ENCODE results near the gene C13orf46. TPM values are rescaled to one million over a fixed set of nuclear protein-coding genes. Genes with fewer than 3 reads are reported as not detected.
A peak's percentile ranks its signal among the peaks of the same experiment; 100 is the strongest.
"Not testable (repeated sequence)": the region's sequence is repeated elsewhere in the genome, so short reads cannot be mapped to it uniquely, and the experiment has no call there.

C13orf46 gene
- total RNA-seq, 1 donor from 2014 or later = 0.65 TPM

DNA sequence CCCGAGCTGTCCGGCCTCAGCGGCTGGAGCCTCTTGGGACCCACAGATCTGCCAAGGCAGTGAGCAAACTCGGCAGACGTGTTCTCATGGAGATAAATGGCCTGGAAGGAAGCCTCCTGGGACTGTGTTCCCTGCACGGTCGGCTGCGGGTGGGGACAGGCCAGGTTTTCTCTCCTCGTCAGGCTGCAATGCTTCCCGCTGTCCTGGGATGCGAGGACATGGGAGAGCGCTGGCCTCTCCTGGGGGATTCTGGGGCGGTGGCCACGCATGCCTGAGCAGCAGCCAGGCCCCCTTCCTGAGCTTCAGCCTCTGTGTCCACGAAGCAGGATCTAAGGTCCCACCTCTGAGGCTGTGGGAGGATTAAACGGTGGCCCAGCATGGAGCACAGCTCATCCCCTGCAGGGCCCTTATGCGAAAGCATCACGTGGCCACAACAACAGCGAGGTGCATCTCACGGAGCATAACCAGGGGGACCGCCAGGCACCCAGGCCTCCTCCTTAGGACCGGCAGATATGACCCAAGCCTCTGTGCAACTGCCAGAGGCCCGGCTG, 21.2 kb upstream of the C13orf46 start:
- no peak for DNase-seq (ENCODE audit: low read depth)

DNA sequence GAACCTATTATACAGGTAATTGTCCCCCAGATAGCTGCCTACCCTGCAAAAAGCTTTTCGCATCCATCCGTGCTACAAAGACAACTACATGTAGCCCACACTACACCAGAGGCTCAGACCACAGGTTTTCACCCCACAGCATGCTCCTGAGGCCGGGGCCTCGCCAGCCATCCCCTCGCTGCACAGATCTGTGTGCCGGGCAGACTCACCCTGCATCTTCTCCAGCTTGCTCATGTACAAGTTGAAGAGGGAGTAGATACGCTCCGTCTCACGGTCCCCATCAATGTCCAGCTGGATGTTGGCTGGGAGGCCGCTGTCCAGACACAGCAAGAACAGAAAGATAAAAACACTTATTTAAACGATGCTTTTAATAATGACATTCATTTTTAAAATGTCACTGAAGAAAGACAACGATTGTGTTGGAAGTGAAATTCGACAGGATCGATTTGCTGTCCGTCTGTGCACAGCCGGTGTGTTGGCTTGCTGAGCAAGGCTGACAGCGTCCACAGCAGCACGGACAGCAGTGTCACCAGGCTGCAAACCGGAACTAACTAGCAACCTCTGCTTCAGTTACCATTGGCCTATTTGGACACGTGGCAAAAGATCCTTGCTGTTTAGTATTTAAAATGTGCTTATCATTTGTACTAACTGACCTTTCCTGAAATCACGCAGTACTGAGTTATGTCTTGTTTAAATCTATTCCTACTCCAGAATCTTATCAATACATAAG, 18.6 kb upstream of the C13orf46 start:
- DNase-seq (ENCODE audit: low read depth) = no peak

DNA sequence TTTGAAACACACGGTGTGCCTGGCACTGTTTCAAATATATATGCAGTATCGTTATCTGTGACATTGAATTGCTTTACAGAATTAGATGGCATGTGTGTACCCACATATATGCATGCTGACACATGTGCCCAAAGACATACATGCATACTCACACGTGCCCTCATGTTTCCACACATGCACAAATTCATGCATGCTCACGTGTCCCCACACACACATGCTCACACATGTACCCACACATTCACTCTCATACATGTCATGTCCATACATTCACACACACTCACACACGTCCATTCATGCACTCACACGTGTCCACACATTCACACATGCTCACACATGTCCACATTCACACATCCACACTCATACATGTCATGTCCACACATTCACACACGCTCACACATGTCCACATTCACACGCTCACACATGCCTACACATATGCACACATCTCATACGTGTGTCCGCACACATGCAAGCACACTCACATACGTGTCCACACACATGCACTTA, 17.9 kb upstream of the C13orf46 start:
- DNase-seq (ENCODE audit: low read depth) = no peak

DNA sequence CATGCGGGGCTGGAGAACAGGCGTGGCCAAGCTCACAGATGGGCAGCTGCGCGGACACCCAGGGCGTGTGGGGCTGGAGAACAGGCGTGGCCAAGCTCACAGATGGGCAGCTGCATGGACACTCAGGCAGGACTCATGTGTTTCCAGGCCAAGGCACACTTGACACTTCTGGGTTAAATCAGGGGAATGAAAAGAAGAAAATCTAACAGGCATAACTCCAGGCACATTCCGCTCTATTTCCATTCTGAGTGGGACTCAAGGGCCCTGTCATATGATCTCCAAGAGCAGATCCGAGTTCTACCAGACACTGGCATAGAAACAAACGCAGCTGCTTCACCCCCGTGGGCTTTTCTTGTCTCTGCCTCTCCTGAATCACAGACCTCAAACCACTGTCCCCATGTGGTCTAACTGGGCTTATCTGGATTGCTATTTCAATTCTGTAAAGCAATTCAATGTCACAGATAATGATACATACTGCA, 17.4 kb upstream of the C13orf46 start:
- no peak for DNase-seq (ENCODE audit: low read depth)

DNA sequence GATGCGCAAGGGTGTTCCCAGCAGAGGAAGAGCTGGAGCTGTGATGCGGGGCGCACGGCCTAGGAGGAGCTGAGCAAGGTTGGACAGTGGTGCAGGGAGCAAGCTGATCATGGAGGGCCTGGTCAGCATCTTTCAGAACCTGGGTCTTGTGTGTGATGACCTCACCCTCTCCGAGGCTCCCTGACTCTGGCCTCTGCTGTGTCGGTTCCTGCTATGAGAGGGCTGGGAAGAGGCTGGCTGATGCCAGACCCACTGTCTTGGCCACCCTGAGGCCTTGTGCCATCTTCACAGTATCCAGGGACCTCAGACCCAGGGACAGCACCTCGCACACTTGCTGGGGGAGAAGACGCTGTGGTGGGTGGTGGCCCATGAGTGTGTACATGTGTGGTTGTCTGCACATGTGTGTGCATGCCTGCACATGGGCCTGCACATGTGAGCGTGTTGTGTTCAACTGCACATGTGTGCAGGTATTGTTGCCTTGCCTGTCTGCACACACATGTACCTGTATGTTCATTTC, 16.5 kb upstream of the C13orf46 start:
- no peak for DNase-seq (ENCODE audit: low read depth)

DNA sequence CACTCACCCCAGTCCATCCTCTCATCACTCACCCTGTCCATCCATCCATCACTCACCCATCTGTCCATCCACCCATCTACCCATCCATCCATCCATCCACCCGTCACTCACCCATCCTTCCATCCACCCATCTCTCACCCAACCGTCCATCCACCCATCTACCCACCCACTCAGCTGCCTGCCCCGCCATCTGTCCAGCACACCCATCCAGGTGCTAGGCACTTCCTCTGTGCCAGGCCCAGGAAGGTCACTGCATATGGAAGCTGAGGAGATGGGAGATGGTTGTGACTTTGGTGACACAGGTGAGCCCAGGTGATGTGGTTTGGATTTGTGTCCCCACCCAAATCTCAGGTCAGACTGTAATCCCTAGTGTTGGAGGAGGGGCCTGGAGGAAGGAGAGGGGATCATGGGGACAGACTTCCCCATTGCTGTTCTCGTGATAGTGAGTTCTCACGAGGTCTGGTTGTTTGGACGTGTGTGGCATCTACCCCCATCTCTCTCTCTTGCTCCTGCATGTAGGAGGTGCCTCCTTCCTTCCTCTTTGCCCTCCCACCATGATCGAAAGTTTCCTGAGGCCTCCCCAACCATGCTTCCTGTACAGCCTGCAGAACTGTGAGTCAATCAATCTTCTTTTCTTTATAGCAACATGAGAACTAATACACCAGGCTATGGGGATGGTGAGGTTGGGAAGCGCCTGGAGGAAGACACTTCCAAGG, 15.9 kb upstream of the C13orf46 start:
- DNase-seq (ENCODE audit: low read depth) = no peak

DNA sequence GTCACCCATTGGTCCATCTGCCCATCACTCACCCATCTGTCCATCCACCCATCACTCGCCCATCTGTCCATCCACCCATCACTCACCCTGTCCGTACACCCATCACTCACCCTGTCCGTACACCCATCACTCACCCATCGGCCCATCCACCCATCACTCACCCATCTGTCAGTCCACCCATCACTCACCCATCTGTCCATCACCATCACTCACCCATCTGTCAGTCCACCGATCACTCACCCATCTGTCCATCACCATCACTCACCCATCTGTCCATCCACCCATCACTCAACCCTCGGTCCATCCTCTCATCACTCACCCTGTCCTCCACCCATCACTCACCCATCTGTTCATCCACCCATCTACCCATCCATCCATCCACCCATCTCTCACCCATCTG, 15.0 kb upstream of the C13orf46 start:
- not testable (repeated sequence) for DNase-seq (ENCODE audit: low read depth)

DNA sequence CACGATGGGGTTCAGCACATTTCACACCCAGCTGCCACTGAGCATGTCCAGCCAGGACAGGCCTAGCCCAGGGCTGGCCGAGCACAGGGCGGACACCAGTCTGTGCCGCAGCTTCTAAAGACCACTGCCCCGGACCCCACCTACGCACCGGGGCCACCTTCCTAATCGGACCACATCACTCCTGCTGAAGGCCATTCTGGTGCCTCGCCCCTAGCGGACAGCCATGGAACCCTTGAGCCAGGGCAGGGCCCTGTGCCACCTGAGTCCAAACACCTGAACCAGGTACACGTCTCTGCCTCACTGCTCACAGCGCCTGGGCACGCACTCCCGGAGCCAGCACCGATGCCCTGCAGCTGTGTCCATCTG, 8.4 kb upstream of the C13orf46 start:
- no peak for DNase-seq (ENCODE audit: low read depth)

DNA sequence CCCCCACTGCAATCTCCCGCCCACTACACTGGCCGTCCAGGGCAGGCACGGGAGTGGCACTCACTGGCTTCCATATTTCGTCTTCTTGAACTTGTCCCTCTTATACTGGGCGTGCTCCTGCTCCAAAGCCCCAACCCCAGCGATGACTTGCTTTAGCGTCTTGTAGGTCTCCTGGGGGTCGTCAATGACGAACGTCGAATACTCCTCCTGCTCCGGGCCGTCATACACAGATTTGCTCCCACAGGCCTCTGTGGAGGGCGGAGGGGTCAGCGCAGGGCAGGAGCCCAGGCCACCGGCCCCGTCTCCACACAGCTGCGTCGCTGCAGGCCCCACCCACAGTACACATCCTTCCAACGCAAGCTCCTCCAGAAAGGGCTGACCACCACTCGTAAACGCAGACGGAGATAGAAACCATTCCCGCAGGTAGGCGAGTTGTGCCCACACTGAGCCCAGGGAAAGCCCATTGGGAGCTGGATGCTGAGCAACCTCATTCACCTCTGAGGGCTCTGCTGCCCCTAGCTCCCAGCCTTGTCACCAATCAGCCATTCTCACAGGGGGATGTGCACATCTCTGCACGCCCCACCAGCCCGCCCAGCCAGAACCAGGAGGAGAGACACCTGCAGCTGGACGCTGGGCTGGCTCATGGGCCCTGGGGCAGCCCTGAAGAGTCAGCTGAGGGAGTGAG, 7.9 kb upstream of the C13orf46 start:
- DNase-seq (ENCODE audit: low read depth) = no peak

DNA sequence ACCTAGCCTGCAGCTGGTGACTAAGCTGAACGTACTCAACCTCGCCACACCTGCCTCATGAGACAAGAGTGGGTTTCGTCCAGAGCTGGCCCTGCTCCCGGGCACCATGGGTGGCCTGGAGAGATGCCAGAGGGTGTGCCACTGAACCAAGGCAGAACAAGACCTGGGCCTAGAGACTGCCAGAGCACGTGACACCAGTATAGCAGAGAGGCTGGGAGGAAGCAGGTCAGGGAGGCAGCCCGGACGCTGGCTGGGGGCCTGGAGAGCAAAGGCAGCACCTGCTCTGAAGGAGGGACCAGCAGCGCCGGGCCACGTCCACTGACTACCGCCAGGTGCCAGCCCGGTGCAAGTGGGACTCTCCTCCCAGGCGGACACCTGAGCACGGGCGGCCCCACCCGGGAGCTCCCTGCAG, 7.3 kb upstream of the C13orf46 start:
- peak; percentile 50 for DNase-seq (ENCODE audit: low read depth)

DNA sequence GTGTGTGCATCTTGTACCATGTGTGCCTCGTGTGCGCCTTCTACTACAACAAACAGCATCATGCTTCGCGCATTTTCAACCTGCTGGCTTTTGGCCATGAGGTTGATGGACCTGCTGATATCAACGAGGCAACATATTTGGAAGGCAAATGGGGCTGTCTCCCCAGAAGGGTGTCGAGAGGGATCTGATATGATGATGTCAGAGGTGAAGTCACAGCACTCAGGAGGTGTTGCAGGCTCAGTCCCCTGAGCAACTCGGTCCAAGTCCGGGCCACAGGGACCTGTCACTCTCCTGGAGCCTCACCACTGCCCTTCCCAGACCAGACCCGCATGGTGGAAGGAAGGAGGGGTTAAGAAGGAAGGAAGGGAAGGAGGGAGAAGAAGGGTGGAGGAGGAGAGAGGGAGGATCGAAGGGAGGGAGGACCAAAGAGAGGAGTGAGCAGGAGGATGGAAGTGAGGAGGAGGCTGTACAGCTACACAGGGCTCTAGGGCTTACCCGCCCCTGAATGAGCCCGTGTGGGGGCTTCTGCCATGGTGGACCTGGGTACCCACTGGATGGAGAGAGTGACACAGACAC, 6.7 kb upstream of the C13orf46 start:
- DNase-seq (ENCODE audit: low read depth) = no peak

DNA sequence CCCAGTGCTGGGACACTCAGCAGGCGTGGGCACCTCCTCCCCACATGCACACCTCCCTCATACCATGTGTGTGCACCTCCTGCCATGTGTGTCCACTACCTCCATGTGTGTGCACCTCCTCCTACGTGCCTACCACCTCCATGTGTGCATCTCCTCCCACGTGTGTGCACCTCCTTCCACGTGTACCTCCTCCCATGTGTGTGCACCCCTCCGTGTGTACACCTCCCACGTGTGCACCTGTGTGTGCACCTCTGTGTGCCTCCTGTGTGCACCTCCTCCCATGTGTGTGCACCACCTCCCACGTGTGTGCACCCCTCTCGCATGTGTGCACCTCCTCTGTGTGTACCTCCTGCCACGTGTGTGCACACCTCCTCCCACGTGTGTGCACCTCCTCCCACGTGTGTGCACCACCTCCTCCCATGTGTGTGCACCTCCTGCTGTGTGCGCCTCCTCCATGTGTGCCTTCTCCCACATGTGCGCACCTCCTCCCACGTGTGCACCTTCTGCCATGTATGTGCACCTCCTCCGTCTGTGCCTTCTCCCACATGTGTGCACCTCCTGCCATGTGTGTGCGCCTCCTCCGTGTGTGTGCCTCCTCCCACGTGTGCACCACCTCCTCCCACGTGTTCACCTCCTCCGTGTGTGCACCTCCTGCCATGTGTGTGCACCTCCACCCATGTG, 6.1 kb upstream of the C13orf46 start:
- DNase-seq (ENCODE audit: low read depth) = no peak

DNA sequence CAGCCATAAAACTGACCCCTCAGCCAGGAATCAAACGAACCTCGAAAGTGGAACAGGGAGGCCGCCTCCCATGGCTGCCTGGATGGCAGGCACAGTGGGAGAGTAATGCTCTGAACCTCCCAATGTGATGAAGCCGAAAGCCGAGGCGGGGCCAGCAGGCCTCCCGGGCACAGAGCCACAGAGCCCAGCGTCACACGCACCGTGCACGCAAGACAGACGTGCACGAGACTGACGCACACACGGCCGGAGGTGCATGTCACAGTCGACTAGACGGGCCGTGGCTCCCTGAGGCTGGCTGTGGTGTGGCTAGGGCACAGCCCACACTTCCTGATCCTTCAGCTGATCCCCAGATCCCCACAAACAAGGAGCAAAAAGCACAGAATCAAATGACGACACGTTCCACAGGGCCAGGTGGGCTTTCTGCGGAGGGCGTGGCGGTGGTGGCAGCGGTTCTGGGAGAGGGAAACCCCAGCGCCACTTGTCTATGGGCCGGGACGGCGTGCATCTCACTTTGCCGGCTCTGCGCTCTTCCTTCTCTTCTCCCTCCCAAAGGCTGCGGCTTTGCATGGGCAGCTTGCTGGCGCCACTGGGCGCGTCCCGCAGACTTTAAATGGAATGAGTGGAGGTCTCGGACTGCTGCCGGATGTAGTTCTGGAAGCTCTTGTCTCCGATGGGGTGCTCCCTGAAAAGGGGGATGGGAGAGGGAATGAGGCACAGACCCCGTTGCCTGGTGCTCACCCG, 5.0 kb upstream of the C13orf46 start:
- no peak for DNase-seq (ENCODE audit: low read depth)

DNA sequence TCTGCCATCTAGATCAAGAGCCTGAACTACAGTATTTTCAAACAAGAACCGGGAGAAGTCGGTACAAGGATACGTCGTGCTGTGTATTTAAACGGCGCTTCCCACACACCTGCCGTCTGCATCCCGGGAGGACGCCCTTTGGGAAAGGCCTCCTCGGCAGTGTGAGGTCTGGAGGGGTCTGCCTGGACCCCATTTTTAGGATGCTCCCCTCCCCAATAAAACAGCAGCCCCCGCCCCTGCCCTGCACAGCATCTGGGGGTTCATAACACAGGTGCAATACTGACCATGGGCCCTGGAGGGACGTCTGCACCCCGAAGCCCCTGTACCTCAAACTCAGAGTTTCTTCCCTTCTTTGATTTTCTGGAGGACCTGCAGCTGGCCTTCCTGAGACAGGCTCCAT, 4.1 kb upstream of the C13orf46 start:
- no peak for DNase-seq (ENCODE audit: low read depth)

DNA sequence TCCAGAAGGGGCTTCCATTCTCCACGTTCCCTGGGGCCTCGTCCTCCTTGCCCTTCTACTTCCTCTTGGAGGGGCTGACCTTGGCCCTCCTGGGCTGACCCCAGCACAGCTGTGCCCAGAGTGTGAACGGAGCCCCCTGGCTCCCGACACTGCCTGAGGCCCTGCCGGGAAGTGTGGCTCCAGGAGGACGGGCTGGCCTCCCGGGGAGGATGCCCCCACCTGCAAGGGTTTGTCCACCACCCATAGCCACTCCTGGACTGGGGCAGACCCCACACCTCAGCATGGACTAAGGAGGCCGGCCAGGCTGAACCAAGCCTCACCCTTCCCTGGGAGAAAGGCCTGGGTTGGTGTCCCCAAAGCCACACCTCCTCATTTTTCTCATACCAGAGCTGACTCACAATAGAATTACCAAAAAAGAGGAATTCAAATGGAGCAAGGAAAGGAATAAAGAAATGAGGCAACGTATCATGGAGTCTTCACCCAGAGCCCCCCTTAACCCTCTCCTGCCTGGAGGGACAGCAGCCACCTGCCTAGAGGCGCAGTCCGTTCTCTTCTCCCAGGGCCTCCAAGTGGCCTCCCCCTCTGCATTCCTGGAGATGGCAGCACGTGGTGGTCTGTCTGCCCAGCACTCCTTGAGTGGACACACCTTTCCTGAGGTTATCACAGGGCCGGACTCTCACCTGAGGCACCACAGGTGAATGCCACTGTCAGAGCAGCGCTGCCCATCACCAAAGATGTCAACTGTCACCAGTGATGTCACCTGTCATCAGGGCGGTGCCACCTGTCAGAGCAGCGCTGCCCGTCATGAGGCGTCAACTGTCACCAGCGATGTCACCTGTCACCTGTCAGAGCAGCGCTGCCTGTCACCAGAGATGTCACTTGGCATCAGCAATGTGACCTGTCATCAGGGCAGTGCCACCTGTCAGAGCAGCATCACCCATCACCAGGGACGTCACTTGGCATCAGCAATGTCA, 3.1 kb upstream of the C13orf46 start:
- DNase-seq (ENCODE audit: low read depth) = peak; percentile 80

DNA sequence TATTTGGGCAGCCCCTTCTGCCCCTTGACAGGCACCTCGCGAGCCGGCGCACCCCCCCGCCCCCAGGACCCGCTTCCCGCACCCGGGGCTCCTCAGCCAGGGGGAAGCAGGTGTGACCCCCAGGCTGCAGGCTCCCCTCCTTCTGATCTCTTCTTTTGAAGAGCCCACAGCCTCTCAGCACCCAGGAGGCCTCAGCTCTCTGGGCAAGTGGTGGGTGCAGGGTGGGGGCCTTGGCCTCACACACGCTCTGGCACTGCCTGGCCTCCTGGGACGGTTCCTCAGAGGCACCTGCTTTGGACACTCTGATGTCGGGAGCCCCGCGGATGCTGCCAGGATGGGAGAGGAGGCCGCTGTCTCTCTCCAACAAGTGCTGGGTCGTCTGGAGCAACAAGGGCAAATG, 1.5 kb upstream of the C13orf46 start:
- DNase-seq (ENCODE audit: low read depth) = no peak

DNA sequence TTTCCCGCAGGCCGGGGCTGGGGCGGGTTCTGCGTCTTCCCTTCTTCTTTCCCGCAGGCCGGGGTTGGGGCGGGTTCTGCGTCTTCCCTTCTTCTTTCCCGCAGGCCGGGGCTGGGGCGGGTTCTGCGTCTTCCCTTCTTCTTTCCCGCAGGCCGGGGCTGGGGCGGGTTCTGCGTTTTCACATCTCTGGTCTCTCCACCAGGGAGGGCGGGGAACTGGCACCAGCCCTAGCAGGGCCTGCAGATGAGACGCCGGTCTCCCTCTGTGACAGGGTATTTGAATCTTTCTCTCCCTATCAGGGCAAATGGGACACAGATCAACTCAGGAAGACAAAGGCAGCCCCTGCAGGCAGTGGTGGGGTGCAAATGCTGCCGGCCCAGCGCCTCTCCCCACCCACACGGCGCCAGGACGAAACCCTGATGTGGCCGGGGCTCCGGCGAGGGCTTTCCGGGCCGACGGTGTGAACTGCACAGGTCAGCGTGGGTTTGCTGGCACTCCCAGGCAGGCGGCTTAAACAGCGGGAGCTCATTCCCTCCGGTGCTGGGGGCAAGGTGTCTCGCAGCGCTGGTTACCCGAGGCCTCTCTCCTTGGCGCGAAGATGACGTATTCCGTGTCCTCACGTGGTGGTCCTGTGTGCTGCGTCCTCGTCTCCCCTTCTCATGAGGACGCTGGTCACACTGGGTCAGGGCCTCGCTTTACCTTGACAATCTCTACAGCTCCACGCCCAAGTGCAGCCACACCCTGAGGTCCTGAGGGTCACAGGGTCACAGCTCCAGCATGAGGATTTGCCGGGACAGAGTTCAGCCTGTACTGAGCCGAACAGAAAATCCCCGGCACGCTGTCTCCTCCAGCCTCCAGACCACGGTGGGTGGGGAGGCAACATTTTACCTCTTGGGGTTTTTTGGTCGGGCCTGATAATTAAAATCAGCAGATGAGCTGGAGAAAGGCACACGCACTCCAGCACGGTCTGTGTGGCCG, 717 bp upstream of the C13orf46 start:
- no peak for DNase-seq (ENCODE audit: low read depth)
